A549 (cell line): ENCODE data around the gene IQSEC3. TPM values are rescaled to one million over a fixed set of nuclear protein-coding genes. Genes with fewer than 3 reads are reported as not detected.
A peak's percentile ranks its signal among the peaks of the same experiment; 100 is the strongest.

ENCODE experiments used
- ATAC-seq, 2 experiments: fragments of 200-7000 bp in 1 of 2; fragments of >200 bp in 1 of 2; cut with Nextera tagmentation in 1 of 2; cut with Tn5 transposase in 1 of 2; 3 replicates each; pipeline versions ENCODE4 v1.8.0 to v1.9.1; 2018 to 2020; ENCODE audit warnings: mild to moderate bottlenecking in 1 of 2, moderate library complexity in 1 of 2
- CTCF ChIA-PET: fragments of 300-600 bp; sonication (Branson Sonifier 250); formaldehyde crosslinking; extraction: SDS; loops from one replicate; lab custom pipeline; 2021; ENCODE audit warnings: antibody characterized with exemption, inconsistent platforms; lab: Yijun Ruan, JAX
- POLR2A ChIA-PET: fragments of 350-600 bp; formaldehyde crosslinking; extraction: SDS; loops from one replicate; lab custom pipeline; 2021; ENCODE audit warnings: antibody characterized with exemption, inconsistent platforms; lab: Yijun Ruan, JAX
- DNase-seq, 2 experiments: peaks; one replicate each; pipeline versions ENCODE4 v3.0.0 to v3.0.0-alpha.2; 2011 to 2016; ENCODE audit warnings: low read depth in 1 of 2, low spot score in 1 of 2
- FAIRE-seq: peaks from 2 replicates; lab custom pipeline; 2011; peaks lifted over from hg19 to GRCh38; lab: Jason Lieb, UNC
- H3K27ac ChIP-seq, 2 experiments: fragments of >200 bp; sonication (Bioruptor Twin); formaldehyde crosslinking; 3 replicates each; pipeline ENCODE4 v1.5.1; 2016 to 2017
- H3K4me1 ChIP-seq: fragments of >200 bp; sonication (Bioruptor Twin); formaldehyde crosslinking; 3 replicates; pipeline ENCODE4 v1.6.1; 2016
- H3K4me2 ChIP-seq: fragments of >200 bp; sonication (Bioruptor Twin); formaldehyde crosslinking; 3 replicates; pipeline ENCODE4 v1.6.1; 2016
- H3K4me3 ChIP-seq: fragments of >200 bp; sonication (Bioruptor Twin); formaldehyde crosslinking; 3 replicates; pipeline ENCODE4 v1.5.1; 2016
- H3K9me3 ChIP-seq: fragments of >200 bp; sonication (Bioruptor Twin); formaldehyde crosslinking; 3 replicates; pipeline ENCODE4 v1.6.1; 2016
- BCL3 ChIP-seq: fragments of >200 bp; sonication (Bioruptor Twin); formaldehyde crosslinking; IDR thresholded peaks from 3 replicates; pipeline ENCODE4 v1.6.1; 2016
- CBX8 ChIP-seq: fragments of 200-600 bp; sonication (generic); IDR thresholded peaks from 2 replicates; pipeline ENCODE4 v1.6.1; 2016
- EHF ChIP-seq: fragments of 250-450 bp; sonication (Bioruptor Pico); IDR thresholded peaks from 2 replicates; pipeline ENCODE4 v1.5.0; 2020; ENCODE audit warnings: mild to moderate bottlenecking
- EHMT2 ChIP-seq: fragments of 200-600 bp; sonication (generic); IDR thresholded peaks from 2 replicates; pipeline ENCODE4 v1.6.1; 2016; ENCODE audit warnings: antibody characterized with exemption, low read depth, mild to moderate bottlenecking, moderate library complexity
- FOXS1 ChIP-seq: fragments of 250-450 bp; sonication (Bioruptor Pico); IDR thresholded peaks from 2 replicates; pipeline ENCODE4 v1.5.0; 2020; ENCODE audit warnings: mild to moderate bottlenecking, moderate library complexity
- GATA3 ChIP-seq: IDR thresholded peaks from 2 replicates; pipeline ENCODE4 v1.6.1; 2012; ENCODE audit warnings: borderline replicate concordance
- HES2 ChIP-seq: fragments of >200 bp; sonication (Bioruptor Twin); formaldehyde crosslinking; IDR thresholded peaks from 2 replicates; pipeline ENCODE4 v1.6.1; 2016
- JUN ChIP-seq, 2 experiments: fragments of >200 bp; sonication (Bioruptor Twin); formaldehyde crosslinking; IDR thresholded peaks; 2 replicates in 1 of 2; 3 replicates in 1 of 2; pipeline ENCODE4 v1.6.1; 2016 to 2017
- JUNB ChIP-seq: fragments of >200 bp; sonication (Bioruptor Twin); formaldehyde crosslinking; IDR thresholded peaks from 2 replicates; pipeline ENCODE4 v1.6.1; 2016
- MAFK ChIP-seq: fragments of 450-650 bp; IDR thresholded peaks from 2 replicates; pipeline ENCODE4 v1.6.1; 2014; ENCODE audit not compliant: partially characterized antibody
- PHF8 ChIP-seq: fragments of 200-600 bp; sonication (generic); IDR thresholded peaks from 2 replicates; pipeline ENCODE4 v1.6.1; 2016; ENCODE audit warnings: low read depth, mild to moderate bottlenecking, antibody characterized with exemption, moderate library complexity, borderline replicate concordance
- RARB ChIP-seq: fragments of 250-450 bp; sonication (Bioruptor Pico); IDR thresholded peaks from 2 replicates; pipeline ENCODE4 v1.8.0; 2021; ENCODE audit warnings: mild to moderate bottlenecking, moderate library complexity
- TFCP2L1 ChIP-seq: fragments of 250-450 bp; sonication (Bioruptor Pico); IDR thresholded peaks from 2 replicates; pipeline ENCODE4 v1.5.0; 2021; ENCODE audit warnings: mild to moderate bottlenecking
- WGBS: methylation state at CpG from one replicate; pipeline ENCODE4 v1.1.6; 2017; ENCODE audit errors: missing lambda C conversion rate; 5-methylcytosine and 5-hydroxymethylcytosine counted together
- polyA plus RNA-seq, 4 experiments: library from polyadenylated mRNA; depleted of rRNA in 3 of 4; stranded (reverse); fragments of >200 nt; fragmentation: RNase III in 1 of 4; extraction: RNeasy Plus Mini Kit Qiagen cat#74134 plus additional on column Dnase treatment in 1 of 4; gene quantifications; 2 replicates in 3 of 4; 3 replicates in 1 of 4; pipeline ENCODE4 v1.2.3, GENCODE V29; 2011 to 2017
- TF ChIP-seq, protein P1 (sequence below): fragments of >200 bp; sonication (Bioruptor Twin); formaldehyde crosslinking; IDR thresholded peaks from 3 replicates; pipeline ENCODE4 v1.5.1; 2016
- TF ChIP-seq, protein P2 (sequence below): fragments of 250-450 bp; sonication (Bioruptor Pico); IDR thresholded peaks from 2 replicates; pipeline ENCODE4 v1.5.0; 2020; ENCODE audit warnings: low read depth, mild to moderate bottlenecking, moderate library complexity

IQSEC3 gene
- polyA plus RNA-seq, 2 of the 4 experiments (the other 2 are of a cell fraction): not detected

- DNase-seq (no peak), ATAC-seq (no peak), FAIRE-seq (no peak)
- Histone ChIP-seq H3K9me3 (no peaks in the 10 kb centered on the region), H3K4me3 (no peak overlapping the region), H3K4me1 (peaks cover 18% of the 10 kb centered on the region), H3K4me2 (no peak overlapping the region), H3K27ac (no peak overlapping the region)
- TF ChIP-seq, protein P1, sequence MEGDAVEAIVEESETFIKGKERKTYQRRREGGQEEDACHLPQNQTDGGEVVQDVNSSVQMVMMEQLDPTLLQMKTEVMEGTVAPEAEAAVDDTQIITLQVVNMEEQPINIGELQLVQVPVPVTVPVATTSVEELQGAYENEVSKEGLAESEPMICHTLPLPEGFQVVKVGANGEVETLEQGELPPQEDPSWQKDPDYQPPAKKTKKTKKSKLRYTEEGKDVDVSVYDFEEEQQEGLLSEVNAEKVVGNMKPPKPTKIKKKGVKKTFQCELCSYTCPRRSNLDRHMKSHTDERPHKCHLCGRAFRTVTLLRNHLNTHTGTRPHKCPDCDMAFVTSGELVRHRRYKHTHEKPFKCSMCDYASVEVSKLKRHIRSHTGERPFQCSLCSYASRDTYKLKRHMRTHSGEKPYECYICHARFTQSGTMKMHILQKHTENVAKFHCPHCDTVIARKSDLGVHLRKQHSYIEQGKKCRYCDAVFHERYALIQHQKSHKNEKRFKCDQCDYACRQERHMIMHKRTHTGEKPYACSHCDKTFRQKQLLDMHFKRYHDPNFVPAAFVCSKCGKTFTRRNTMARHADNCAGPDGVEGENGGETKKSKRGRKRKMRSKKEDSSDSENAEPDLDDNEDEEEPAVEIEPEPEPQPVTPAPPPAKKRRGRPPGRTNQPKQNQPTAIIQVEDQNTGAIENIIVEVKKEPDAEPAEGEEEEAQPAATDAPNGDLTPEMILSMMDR: no peak
- no peak for TF ChIP-seq TFCP2L1
- TF ChIP-seq, protein P2, sequence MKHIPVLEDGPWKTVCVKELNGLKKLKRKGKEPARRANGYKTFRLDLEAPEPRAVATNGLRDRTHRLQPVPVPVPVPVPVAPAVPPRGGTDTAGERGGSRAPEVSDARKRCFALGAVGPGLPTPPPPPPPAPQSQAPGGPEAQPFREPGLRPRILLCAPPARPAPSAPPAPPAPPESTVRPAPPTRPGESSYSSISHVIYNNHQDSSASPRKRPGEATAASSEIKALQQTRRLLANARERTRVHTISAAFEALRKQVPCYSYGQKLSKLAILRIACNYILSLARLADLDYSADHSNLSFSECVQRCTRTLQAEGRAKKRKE (CRISPR knock-in tag): no peak
- TF ChIP-seq EHF (CRISPR knock-in tag): no peak
- no peak for TF ChIP-seq FOXS1 (CRISPR knock-in tag)
- TF ChIP-seq MAFK: peak; percentile 56
- no peak for TF ChIP-seq JUNB
- TF ChIP-seq JUN (IDR thresholded peaks at IDR 0.05): no peak
- no peak for TF ChIP-seq PHF8
- CTCF ChIA-PET: interaction anchor here (0.7 to 1.9 kb wide), 4 partner anchors 8 to 22 kb away, joined by 3 to 9 read pairs (median 6); no protein-coding TSS in a partner anchor
- WGBS: 87% methylated on average over 16 of the region's 16 CpGs
- POLR2A ChIA-PET: no interaction called here
Observed at GRCh38 chr12:211639-212414, 145.3 kb downstream of the IQSEC3 start.

DNA sequence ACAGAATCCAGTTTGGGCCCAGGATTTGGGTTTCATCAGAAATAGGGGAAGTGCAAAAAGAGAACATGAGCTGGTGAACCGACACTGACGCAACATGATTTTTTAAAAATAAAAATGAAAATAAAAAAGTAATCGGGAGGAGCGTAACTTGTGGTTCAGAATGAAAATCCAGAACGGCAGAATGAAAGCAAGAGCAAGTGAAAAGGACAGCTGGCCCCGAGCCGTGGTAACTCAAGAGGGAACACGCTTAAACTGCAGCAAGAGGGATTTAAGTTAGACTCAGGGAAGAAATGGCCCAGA, 145.8 kb downstream of the IQSEC3 start:
- H3K27ac ChIP-seq: 0 out of 6 replicates have a peak overlapping the region, but pooled peaks of 1 of the 2 experiments have one; percentile 8
- WGBS: 84% methylated on average over 8 of the region's 8 CpGs
- peaks cover 18% of the 10 kb centered on the region for H3K4me1 ChIP-seq
- DNase-seq: no peak
- H3K9me3 ChIP-seq: no peaks in the 10 kb centered on the region
- no peak overlapping the region for H3K4me2 ChIP-seq
- POLR2A ChIA-PET: no interaction called here
- ATAC-seq: no peak
- H3K4me3 ChIP-seq: no peak overlapping the region
- CTCF ChIA-PET: interaction anchor here (0.7 to 1.9 kb wide), 5 partner anchors 9 to 23 kb away, joined by 3 to 9 read pairs (median 7); no protein-coding TSS in a partner anchor
- no peak for FAIRE-seq
- TF ChIP-seq EHMT2 (no peak), BCL3 (no peak), HES2 (no peak), CBX8 (no peak), GATA3 (no peak), RARB (CRISPR knock-in tag) (no peak)
- TF ChIP-seq, protein P2 (CRISPR knock-in tag): no peak
- TF ChIP-seq, all 56 proteins: peak for 0
